Osteocyte (in vitro differentiated cells): ENCODE data around the gene AOPEP. TPM values are rescaled to one million over a fixed set of nuclear protein-coding genes. Genes with fewer than 3 reads are reported as not detected.

Experiments used
- DNase-seq: peaks from one replicate; pipeline ENCODE4 v3.0.0; 2021; ENCODE audit warnings: mixed read lengths; ENCODE audit not compliant: unreplicated experiment; ENCODE audit errors: extremely low spot score
- H3K27ac Mint-ChIP-seq: one replicate; pipeline ENCODE4 v1.8.0; 2021; ENCODE audit warnings: mild to moderate bottlenecking, mixed read lengths; ENCODE audit not compliant: unreplicated experiment
- H3K27me3 Mint-ChIP-seq: one replicate; pipeline ENCODE4 v1.8.0; 2021; ENCODE audit warnings: mixed read lengths; ENCODE audit not compliant: unreplicated experiment
- H3K36me3 Mint-ChIP-seq: one replicate; pipeline ENCODE4 v1.8.0; 2021; ENCODE audit warnings: mixed read lengths; ENCODE audit not compliant: unreplicated experiment
- H3K4me1 Mint-ChIP-seq: one replicate; pipeline ENCODE4 v1.8.0; 2021; ENCODE audit warnings: mixed read lengths; ENCODE audit not compliant: unreplicated experiment
- H3K4me3 Mint-ChIP-seq: one replicate; pipeline ENCODE4 v1.8.0; 2021; ENCODE audit warnings: mild to moderate bottlenecking, moderate library complexity, mixed read lengths; ENCODE audit not compliant: unreplicated experiment
- H3K9me3 Mint-ChIP-seq: one replicate; pipeline ENCODE4 v1.8.0; 2021; ENCODE audit warnings: mixed read lengths; ENCODE audit not compliant: unreplicated experiment
- total RNA-seq: library from RNA; stranded (reverse); gene quantifications from 2 replicates; pipeline ENCODE4 v1.2.1, GENCODE V29; 2021
- TF ChIP-seq, protein P1 (sequence below): fragments of 200-600 bp; sonication (generic); IDR thresholded peaks from 2 replicates; pipeline ENCODE4 v1.5.0; 2021; ENCODE audit warnings: antibody characterized with exemption, mild to moderate bottlenecking, moderate library complexity

The AOPEP gene
- total RNA-seq, 1 donor from 2014 or later = 108 TPM

DNA sequence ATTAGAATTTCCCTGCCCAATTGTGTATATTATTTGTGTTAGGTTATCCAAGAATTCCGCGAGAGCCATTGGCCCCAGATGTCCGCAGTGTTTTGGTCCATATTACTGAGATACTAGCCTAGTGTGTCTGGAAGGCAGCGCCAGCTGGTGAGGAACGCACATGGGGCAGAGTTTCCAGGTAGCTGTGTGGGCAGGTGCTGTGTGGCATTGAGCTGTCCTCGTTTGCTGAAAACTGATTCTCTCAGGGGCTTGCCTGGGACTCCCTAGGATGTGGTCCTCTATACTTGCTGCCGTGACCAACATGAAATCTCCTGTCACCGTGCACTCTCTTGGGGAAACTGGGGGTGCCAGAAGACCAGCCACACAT is 302.3 kb downstream of the AOPEP start:
- peak overlapping the region; percentile 70 for H3K27ac Mint-ChIP-seq
- H3K4me3 Mint-ChIP-seq = no peak overlapping the region
- no peaks in the 10 kb centered on the region for H3K9me3 Mint-ChIP-seq
- no peaks in the 10 kb centered on the region for H3K27me3 Mint-ChIP-seq
- H3K36me3 Mint-ChIP-seq = peaks cover 34% of the 10 kb centered on the region
- TF ChIP-seq, protein P1, sequence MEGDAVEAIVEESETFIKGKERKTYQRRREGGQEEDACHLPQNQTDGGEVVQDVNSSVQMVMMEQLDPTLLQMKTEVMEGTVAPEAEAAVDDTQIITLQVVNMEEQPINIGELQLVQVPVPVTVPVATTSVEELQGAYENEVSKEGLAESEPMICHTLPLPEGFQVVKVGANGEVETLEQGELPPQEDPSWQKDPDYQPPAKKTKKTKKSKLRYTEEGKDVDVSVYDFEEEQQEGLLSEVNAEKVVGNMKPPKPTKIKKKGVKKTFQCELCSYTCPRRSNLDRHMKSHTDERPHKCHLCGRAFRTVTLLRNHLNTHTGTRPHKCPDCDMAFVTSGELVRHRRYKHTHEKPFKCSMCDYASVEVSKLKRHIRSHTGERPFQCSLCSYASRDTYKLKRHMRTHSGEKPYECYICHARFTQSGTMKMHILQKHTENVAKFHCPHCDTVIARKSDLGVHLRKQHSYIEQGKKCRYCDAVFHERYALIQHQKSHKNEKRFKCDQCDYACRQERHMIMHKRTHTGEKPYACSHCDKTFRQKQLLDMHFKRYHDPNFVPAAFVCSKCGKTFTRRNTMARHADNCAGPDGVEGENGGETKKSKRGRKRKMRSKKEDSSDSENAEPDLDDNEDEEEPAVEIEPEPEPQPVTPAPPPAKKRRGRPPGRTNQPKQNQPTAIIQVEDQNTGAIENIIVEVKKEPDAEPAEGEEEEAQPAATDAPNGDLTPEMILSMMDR = no peak
- peaks cover 91% of the 10 kb centered on the region for H3K4me1 Mint-ChIP-seq
- DNase-seq = no peak

GRCh38 chr9:95029288-95029687 is 302.8 kb downstream of the AOPEP start:
- Mint-ChIP-seq H3K36me3 (peaks cover 37% of the 10 kb centered on the region), H3K27ac (peak overlapping the region; percentile 70), H3K27me3 (no peaks in the 10 kb centered on the region), H3K4me1 (peaks cover 87% of the 10 kb centered on the region), H3K9me3 (no peaks in the 10 kb centered on the region), H3K4me3 (no peak overlapping the region)
- no peak for DNase-seq
- TF ChIP-seq, protein P1 = no peak

GRCh38 chr9:95029720-95030119 is 303.2 kb downstream of the AOPEP start:
- TF ChIP-seq, protein P1 = no peak
- Mint-ChIP-seq H3K4me1 (peaks cover 85% of the 10 kb centered on the region), H3K27me3 (no peaks in the 10 kb centered on the region), H3K27ac (peak overlapping the region; percentile 70), H3K36me3 (peaks cover 39% of the 10 kb centered on the region), H3K4me3 (no peak overlapping the region), H3K9me3 (peaks cover 3% of the 10 kb centered on the region)
- DNase-seq = no peak

DNA sequence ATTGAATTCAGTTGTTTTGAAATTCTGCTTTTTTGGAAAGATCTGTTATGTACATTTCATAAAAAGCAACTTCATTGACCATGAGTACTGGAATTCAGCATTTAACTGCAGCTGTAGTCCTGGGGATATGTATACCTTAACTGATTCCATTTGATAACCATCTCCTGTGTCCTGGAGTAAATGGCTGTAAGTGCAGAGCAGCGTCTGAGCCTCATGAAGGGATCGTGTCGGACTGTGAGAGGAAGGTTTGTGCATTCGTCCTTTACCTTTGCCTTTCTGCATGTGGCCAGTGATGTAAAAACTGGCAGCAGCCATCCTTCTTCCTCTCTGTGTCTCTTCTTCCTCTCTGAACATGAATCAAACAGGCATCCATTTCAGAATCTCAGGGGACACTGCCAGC is 303.8 kb downstream of the AOPEP start:
- H3K4me1 Mint-ChIP-seq = peaks cover 81% of the 10 kb centered on the region
- peak overlapping the region; percentile 70 for H3K27ac Mint-ChIP-seq
- H3K27me3 Mint-ChIP-seq = no peaks in the 10 kb centered on the region

DNA sequence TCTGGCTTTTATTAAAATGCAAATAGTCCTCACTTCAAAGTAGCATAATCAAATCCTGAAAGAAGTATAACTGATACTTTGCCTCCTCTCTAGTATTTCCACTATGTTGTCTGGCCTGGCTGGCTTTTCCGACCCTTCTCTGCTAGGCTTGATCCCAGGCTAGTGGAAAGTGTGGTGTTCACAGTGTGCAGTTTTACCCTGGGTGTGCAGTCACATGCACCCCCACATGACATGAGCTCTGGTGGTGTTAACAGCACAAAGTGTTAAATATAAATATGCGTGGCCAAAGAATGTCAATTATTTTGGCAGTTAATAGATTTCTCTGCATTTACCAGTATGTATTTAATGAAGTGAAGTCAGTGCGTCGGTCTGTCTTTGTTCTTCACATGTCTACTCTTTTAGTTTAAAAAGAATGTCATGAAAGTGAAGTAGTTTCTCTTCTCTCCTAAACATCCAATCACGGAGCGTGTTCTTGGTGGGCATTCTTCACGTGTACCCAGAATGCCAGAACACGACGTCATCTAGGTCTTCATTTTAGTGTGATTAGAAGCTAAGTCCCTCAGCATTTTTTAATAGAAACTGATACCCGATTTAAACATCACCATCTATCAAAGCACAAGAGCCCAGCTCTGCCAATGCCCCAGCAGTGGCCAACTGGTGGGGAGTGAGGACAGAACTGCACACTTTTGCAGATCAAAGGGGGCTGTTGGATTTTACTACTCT is 304.6 kb downstream of the AOPEP start:
- peaks cover 39% of the 10 kb centered on the region for H3K36me3 Mint-ChIP-seq
- no peak overlapping the region for H3K4me3 Mint-ChIP-seq
- DNase-seq = no peak
- peak overlapping the region; percentile 58 for H3K27ac Mint-ChIP-seq
- H3K27me3 Mint-ChIP-seq = no peaks in the 10 kb centered on the region
- TF ChIP-seq, protein P1 = no peak
- peaks cover 74% of the 10 kb centered on the region for H3K4me1 Mint-ChIP-seq
- peaks cover 3% of the 10 kb centered on the region for H3K9me3 Mint-ChIP-seq

More for the DNA sequence above, 303.8 kb downstream of the AOPEP start:
- Mint-ChIP-seq H3K36me3 (peaks cover 38% of the 10 kb centered on the region), H3K9me3 (peaks cover 3% of the 10 kb centered on the region), H3K4me3 (no peak overlapping the region)
- TF ChIP-seq, protein P1 = no peak
- DNase-seq = no peak
